CD8-positive, alpha-beta memory T cell (primary cell): Measurements from ENCODE around the gene EDN3. TPM values are rescaled to one million over a fixed set of nuclear protein-coding genes. Genes with fewer than 3 reads are reported as not detected.

ENCODE experiments used
- CTCF ChIA-PET: fragments of 350-600 bp; sonication (Branson Sonifier 250); formaldehyde crosslinking; loops from one replicate; lab custom pipeline; 2021; ENCODE audit warnings: antibody characterized with exemption; lab: Charles Lee
- POLR2A ChIA-PET: fragments of 350-600 bp; sonication (Branson Sonifier 250); formaldehyde crosslinking; loops from one replicate; lab custom pipeline; 2021; ENCODE audit warnings: antibody characterized with exemption; lab: Charles Lee
- DNase-seq, 5 donors: peaks; one replicate each; pipeline versions ENCODE4 v3.0.0 to v3.0.0-alpha.2; 2020 to 2022; ENCODE audit warnings: mixed read lengths in 1 of 5
- H3K27ac ChIP-seq: one replicate; pipeline ENCODE4 v1.7.0; 2013; ENCODE audit warnings: low read depth, mild to moderate bottlenecking, low read length, moderate library complexity
- H3K27me3 ChIP-seq: 2 replicates; pipeline ENCODE4 v1.7.0; 2013; ENCODE audit warnings: low read length, mild to moderate bottlenecking; ENCODE audit not compliant: insufficient read depth, poor library complexity, severe bottlenecking
- H3K36me3 ChIP-seq: 2 replicates; pipeline ENCODE4 v1.7.0; 2013; ENCODE audit warnings: mild to moderate bottlenecking, low read length, moderate library complexity; ENCODE audit not compliant: insufficient read depth
- H3K4me1 ChIP-seq: 2 replicates; pipeline ENCODE4 v1.7.0; 2013; ENCODE audit warnings: mild to moderate bottlenecking, low read length, moderate library complexity; ENCODE audit not compliant: insufficient read depth
- H3K4me3 ChIP-seq: 2 replicates; pipeline ENCODE4 v1.7.0; 2013; ENCODE audit warnings: mild to moderate bottlenecking, low read length
- H3K9me3 ChIP-seq: 2 replicates; pipeline ENCODE4 v1.7.0; 2013; ENCODE audit warnings: mild to moderate bottlenecking, low read length
- H3K27ac Mint-ChIP-seq, 8 donors: one replicate each; pipeline ENCODE4 v1.8.0; 2020 to 2021; ENCODE audit warnings: mixed read lengths in 8 of 8, mild to moderate bottlenecking in 6 of 8, inconsistent platforms in 3 of 8, moderate library complexity in 3 of 8
- H3K27me3 Mint-ChIP-seq, 2 donors: one replicate each; pipeline ENCODE4 v1.8.0; 2020 to 2021; ENCODE audit warnings: mixed read lengths in 2 of 2, mild to moderate bottlenecking in 1 of 2, moderate library complexity in 1 of 2
- H3K36me3 Mint-ChIP-seq, 3 donors: one replicate each; pipeline ENCODE4 v1.8.0; 2020 to 2021; ENCODE audit warnings: mixed read lengths in 3 of 3, inconsistent platforms in 1 of 3, mild to moderate bottlenecking in 1 of 3
- H3K4me1 Mint-ChIP-seq, 3 donors: one replicate each; pipeline ENCODE4 v1.8.0; 2020 to 2021; ENCODE audit warnings: mixed read lengths in 3 of 3, inconsistent platforms in 1 of 3, mild to moderate bottlenecking in 1 of 3
- H3K4me3 Mint-ChIP-seq, 7 donors: one replicate each; pipeline ENCODE4 v1.8.0; 2020 to 2021; ENCODE audit warnings: mixed read lengths in 7 of 7, mild to moderate bottlenecking in 6 of 7, moderate library complexity in 4 of 7, inconsistent platforms in 2 of 7
- H3K9me3 Mint-ChIP-seq, 5 donors: one replicate each; pipeline ENCODE4 v1.8.0; 2020 to 2022; ENCODE audit warnings: mixed read lengths in 5 of 5, mild to moderate bottlenecking in 3 of 5, moderate library complexity in 2 of 5, inconsistent platforms in 1 of 5
- polyA plus RNA-seq: library from polyadenylated mRNA; unstranded; fragments of 300-500 nt; fragmentation: Illumina TruSeq; gene quantifications from one replicate; pipeline ENCODE4 v1.2.3, GENCODE V29; 2021
- total RNA-seq, 2 experiments: library from RNA; stranded (reverse); gene quantifications; one replicate each; pipeline ENCODE4 v1.2.3, GENCODE V29; 2021

The EDN3 gene
- total and polyA plus RNA-seq, 3 experiments from 2014 or later, result 0.16 TPM; not detected in 2

DNA sequence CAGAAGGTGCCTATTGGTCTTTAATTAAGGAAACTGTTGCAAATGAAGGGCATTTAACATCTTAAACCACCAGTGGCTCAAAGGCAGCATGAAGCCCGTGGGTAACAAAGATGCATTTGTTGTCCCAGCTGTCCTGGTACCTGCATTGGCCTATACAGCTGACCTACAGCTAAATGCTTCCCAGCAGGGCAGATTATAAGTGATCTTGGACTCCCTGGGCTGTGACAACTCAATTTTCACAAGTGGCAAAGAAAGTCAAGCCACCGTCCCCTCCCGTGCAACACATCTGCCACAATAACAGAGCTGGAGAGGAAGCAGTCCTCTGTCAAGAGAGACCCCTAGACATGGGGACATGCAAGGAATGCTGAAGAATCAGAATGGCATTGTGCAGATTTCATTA is 31.5 kb upstream of the EDN3 start:
- Mint-ChIP-seq H3K36me3 (no peaks in the 10 kb centered on the region), H3K9me3 (no peaks in the 10 kb centered on the region), H3K4me3 (peak overlapping the region in 1 of 7 donors; percentile 31), H3K27me3 (peaks cover 10 to 36% of the 10 kb centered on the region in 2 donors), H3K4me1 (peaks cover 6 to 22% (median 10%) of the 10 kb centered on the region in 3 donors), H3K27ac (no peak overlapping the region)
- peaks cover 14% of the 10 kb centered on the region for H3K4me1 ChIP-seq
- no peaks in the 10 kb centered on the region for H3K9me3 ChIP-seq
- CTCF ChIA-PET, result no interaction called here
- no peaks in the 10 kb centered on the region for H3K27me3 ChIP-seq
- POLR2A ChIA-PET, result interaction anchor here (1.6 kb wide), 1 partner anchor 21 kb away, joined by 3 read pairs; no protein-coding TSS in a partner anchor
- H3K36me3 ChIP-seq, result no peaks in the 10 kb centered on the region
- no peak overlapping the region for H3K4me3 ChIP-seq
- no peak for DNase-seq
- H3K27ac ChIP-seq, result no peak overlapping the region

DNA sequence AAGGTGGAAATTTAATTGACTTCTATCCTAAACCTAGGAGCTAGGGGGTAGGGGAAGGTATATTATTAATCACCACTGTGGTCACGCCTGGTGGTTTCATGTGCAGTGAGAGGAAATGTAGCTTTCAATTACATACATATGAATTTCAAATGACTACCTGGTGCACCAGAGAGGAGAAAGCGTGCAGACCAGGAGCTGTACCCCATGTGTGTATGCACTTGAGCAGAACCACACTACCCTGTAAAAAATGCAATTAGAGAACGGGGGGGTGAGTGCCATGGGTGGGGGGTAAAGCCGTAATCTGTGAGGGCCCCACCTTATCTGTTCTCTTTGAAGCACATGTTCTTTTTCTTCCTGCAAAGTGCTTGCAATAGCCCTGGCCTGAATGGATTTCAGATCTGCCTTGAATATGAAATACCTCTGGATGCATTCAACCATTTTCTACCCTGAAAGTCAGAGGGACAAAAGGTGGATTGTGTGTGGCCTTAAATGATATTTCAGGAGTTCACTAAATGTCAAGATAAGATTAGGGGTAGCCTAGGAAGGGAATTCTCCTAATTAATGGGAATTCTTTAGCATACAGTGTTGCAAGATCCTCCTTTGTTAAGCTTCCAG is 30.9 kb upstream of the EDN3 start:
- Mint-ChIP-seq H3K36me3 (no peaks in the 10 kb centered on the region), H3K27ac (peak overlapping the region in 2 of 8 donors; percentile 5 to 73)

DNA sequence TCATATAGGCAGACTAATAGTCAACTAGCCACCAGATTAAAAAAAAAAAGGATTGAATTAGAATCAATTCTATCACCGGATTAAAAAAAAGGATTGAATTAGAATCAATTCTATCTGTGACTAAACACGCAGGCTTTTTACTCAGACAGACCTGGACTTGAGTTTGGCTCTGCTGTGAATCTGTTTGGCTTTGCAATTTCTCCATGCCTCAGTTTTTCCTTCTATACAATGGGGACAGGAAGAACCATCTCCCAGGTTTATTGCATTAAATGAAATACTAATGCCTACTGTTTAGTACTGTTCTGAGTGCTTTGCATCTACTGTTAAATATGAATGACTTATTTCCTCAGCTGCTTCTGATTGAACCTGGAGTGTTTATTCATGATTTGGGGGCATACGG is 30.0 kb upstream of the EDN3 start:
- H3K4me3 Mint-ChIP-seq, result no peak overlapping the region
- no peaks in the 10 kb centered on the region for H3K27me3 ChIP-seq
- H3K27me3 Mint-ChIP-seq, result peaks cover 23 to 43% of the 10 kb centered on the region in 2 donors
- no peak for DNase-seq
- ChIA-PET POLR2A (interaction anchor here (1.6 kb wide), 1 partner anchor 20 kb away, joined by 3 read pairs; no protein-coding TSS in a partner anchor), CTCF (no interaction called here)
- no peaks in the 10 kb centered on the region for H3K9me3 Mint-ChIP-seq
- no peak overlapping the region for H3K4me3 ChIP-seq
- H3K9me3 ChIP-seq, result no peaks in the 10 kb centered on the region
- no peaks in the 10 kb centered on the region for H3K36me3 ChIP-seq
- H3K4me1 Mint-ChIP-seq, result peaks cover 13 to 32% (median 18%) of the 10 kb centered on the region in 3 donors
- peaks cover 21% of the 10 kb centered on the region for H3K4me1 ChIP-seq
- H3K27ac Mint-ChIP-seq, result no peak overlapping the region
- no peak overlapping the region for H3K27ac ChIP-seq
- no peaks in the 10 kb centered on the region for H3K36me3 Mint-ChIP-seq

More for the DNA sequence above, 30.9 kb upstream of the EDN3 start:
- no peaks in the 10 kb centered on the region for H3K27me3 ChIP-seq
- H3K36me3 ChIP-seq, result no peaks in the 10 kb centered on the region
- no peak overlapping the region for H3K27ac ChIP-seq
- ChIA-PET CTCF (no interaction called here), POLR2A (interaction anchor here (1.6 kb wide), 1 partner anchor 20 kb away, joined by 3 read pairs; no protein-coding TSS in a partner anchor)
- no peak overlapping the region for H3K4me3 ChIP-seq
- no peak for DNase-seq
- no peaks in the 10 kb centered on the region for H3K9me3 ChIP-seq
- Mint-ChIP-seq H3K9me3 (no peaks in the 10 kb centered on the region), H3K4me1 (peaks cover 13 to 29% (median 17%) of the 10 kb centered on the region in 3 donors), H3K27me3 (peaks cover 16 to 42% of the 10 kb centered on the region in 2 donors), H3K4me3 (peak overlapping the region in 3 of 7 donors; percentile 31 to 52 (median 37))
- peaks cover 20% of the 10 kb centered on the region for H3K4me1 ChIP-seq

GRCh38 chr20:59273739-59274357 is 26.6 kb upstream of the EDN3 start:
- Mint-ChIP-seq H3K27ac (peak overlapping the region in 2 of 8 donors; percentile 39 to 61), H3K36me3 (no peaks in the 10 kb centered on the region), H3K4me1 (peaks cover 13 to 29% (median 18%) of the 10 kb centered on the region in 3 donors), H3K9me3 (no peaks in the 10 kb centered on the region), H3K27me3 (peaks cover 17 to 32% of the 10 kb centered on the region in 2 donors), H3K4me3 (peak overlapping the region in 3 of 7 donors; percentile 36 to 70 (median 39))
- POLR2A ChIA-PET, result no interaction called here
- CTCF ChIA-PET, result no interaction called here
- no peak overlapping the region for H3K4me3 ChIP-seq
- H3K27me3 ChIP-seq, result no peaks in the 10 kb centered on the region
- H3K27ac ChIP-seq, result no peak overlapping the region
- DNase-seq, result no peak
- H3K36me3 ChIP-seq, result no peaks in the 10 kb centered on the region
- no peaks in the 10 kb centered on the region for H3K9me3 ChIP-seq
- peaks cover 21% of the 10 kb centered on the region for H3K4me1 ChIP-seq

- Mint-ChIP-seq H3K36me3 (no peaks in the 10 kb centered on the region), H3K27ac (no peak overlapping the region), H3K27me3 (peaks cover 17 to 21% of the 10 kb centered on the region in 2 donors), H3K4me3 (no peak overlapping the region), H3K4me1 (peaks cover 8 to 16% (median 9%) of the 10 kb centered on the region in 3 donors), H3K9me3 (no peaks in the 10 kb centered on the region)
- no peak overlapping the region for H3K27ac ChIP-seq
- H3K27me3 ChIP-seq, result no peaks in the 10 kb centered on the region
- H3K4me3 ChIP-seq, result no peak overlapping the region
- CTCF ChIA-PET, result no interaction called here
- H3K36me3 ChIP-seq, result no peaks in the 10 kb centered on the region
- no peaks in the 10 kb centered on the region for H3K9me3 ChIP-seq
- no peak for DNase-seq
- POLR2A ChIA-PET, result no interaction called here
- peaks cover 12% of the 10 kb centered on the region for H3K4me1 ChIP-seq
Observed at GRCh38 chr20:59276938-59277337, 23.5 kb upstream of the EDN3 start.

DNA sequence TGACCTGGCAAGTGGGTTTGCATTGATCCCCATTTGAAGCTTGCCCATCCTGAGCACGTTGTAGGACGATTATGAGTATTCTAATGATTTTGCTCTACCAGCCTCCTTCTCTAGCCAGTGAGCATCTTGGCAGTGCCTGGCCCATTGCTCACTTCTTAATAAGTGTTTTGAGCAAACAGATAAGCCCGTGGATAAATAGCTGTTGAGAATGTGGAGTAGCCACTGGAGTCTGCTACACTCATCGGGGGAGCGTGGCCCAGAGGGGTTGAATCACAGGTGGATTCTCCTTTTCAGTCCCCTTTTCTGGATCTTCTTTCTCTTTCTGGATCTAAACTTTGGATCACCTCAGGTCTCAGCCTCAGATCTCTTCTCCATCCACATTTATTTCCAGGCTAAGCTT is 15.9 kb upstream of the EDN3 start:
- CTCF ChIA-PET, result no interaction called here
- Histone ChIP-seq H3K36me3 (no peaks in the 10 kb centered on the region), H3K27me3 (no peaks in the 10 kb centered on the region), H3K9me3 (no peaks in the 10 kb centered on the region), H3K4me3 (no peak overlapping the region), H3K27ac (no peak overlapping the region), H3K4me1 (no peaks in the 10 kb centered on the region)
- no peak for DNase-seq
- no peak overlapping the region for H3K4me3 Mint-ChIP-seq
- H3K36me3 Mint-ChIP-seq, result no peaks in the 10 kb centered on the region
- peak overlapping the region in 1 of 8 donors; percentile 55 for H3K27ac Mint-ChIP-seq
- peaks cover 6% of the 10 kb centered on the region in 2 donors for H3K27me3 Mint-ChIP-seq
- POLR2A ChIA-PET, result no interaction called here
- H3K4me1 Mint-ChIP-seq, result no peaks in the 10 kb centered on the region
- no peaks in the 10 kb centered on the region for H3K9me3 Mint-ChIP-seq

GRCh38 chr20:59289994-59290393 is 10.4 kb upstream of the EDN3 start:
- H3K27ac Mint-ChIP-seq, result no peak overlapping the region
- Histone ChIP-seq H3K9me3 (no peaks in the 10 kb centered on the region), H3K27me3 (no peaks in the 10 kb centered on the region), H3K4me1 (no peaks in the 10 kb centered on the region), H3K36me3 (no peaks in the 10 kb centered on the region), H3K27ac (no peak overlapping the region), H3K4me3 (no peak overlapping the region)
- H3K4me1 Mint-ChIP-seq, result peaks cover 0 to 3% (median 0%) of the 10 kb centered on the region in 3 donors
- no peak overlapping the region for H3K4me3 Mint-ChIP-seq
- H3K36me3 Mint-ChIP-seq, result peaks cover 0 to 3% (median 0%) of the 10 kb centered on the region in 3 donors
- ChIA-PET POLR2A (interaction anchor here (1.3 kb wide), 1 partner anchor 20 kb away, joined by 3 read pairs; no protein-coding TSS in a partner anchor), CTCF (no interaction called here)
- H3K27me3 Mint-ChIP-seq, result peaks cover 11 to 19% of the 10 kb centered on the region in 2 donors
- H3K9me3 Mint-ChIP-seq, result no peaks in the 10 kb centered on the region
- DNase-seq, result no peak

GRCh38 chr20:59291740-59292383 is 8.5 kb upstream of the EDN3 start:
- POLR2A ChIA-PET, result no interaction called here
- Mint-ChIP-seq H3K4me3 (no peak overlapping the region), H3K27ac (no peak overlapping the region), H3K36me3 (peaks cover 0 to 3% (median 0%) of the 10 kb centered on the region in 3 donors), H3K4me1 (peaks cover 0 to 3% (median 0%) of the 10 kb centered on the region in 3 donors), H3K27me3 (peaks cover 10 to 23% of the 10 kb centered on the region in 2 donors), H3K9me3 (no peaks in the 10 kb centered on the region)
- Histone ChIP-seq H3K9me3 (no peaks in the 10 kb centered on the region), H3K27ac (no peak overlapping the region), H3K27me3 (no peaks in the 10 kb centered on the region), H3K4me3 (no peak overlapping the region), H3K36me3 (no peaks in the 10 kb centered on the region), H3K4me1 (no peaks in the 10 kb centered on the region)
- CTCF ChIA-PET, result no interaction called here
- no peak for DNase-seq
